DOHH2 (cell line): ENCODE measurements around the gene HSFX3.
A peak's percentile ranks its signal among the peaks of the same experiment; 100 is the strongest.
"Not testable (repeated sequence)": the region's sequence is repeated elsewhere in the genome, so short reads cannot be mapped to it uniquely, and the experiment has no call there.

Experiments used
- H3F3A ChIP-seq: fragments of 200-600 bp; sonication (generic), shearing (Covaris generic); 2 replicates; pipeline ENCODE4 v1.6.0; 2016; ENCODE audit warnings: antibody characterized with exemption, mild to moderate bottlenecking; ENCODE audit not compliant: control insufficient read depth, insufficient read depth
- H3K27ac ChIP-seq: fragments of 200-600 bp; sonication (generic); 2 replicates; pipeline ENCODE4 v1.5.1; 2014; ENCODE audit warnings: low read depth, mild to moderate bottlenecking, low read length, moderate library complexity
- H3K27me3 ChIP-seq: fragments of 200-600 bp; sonication (generic); 2 replicates; pipeline ENCODE4 v1.6.1; 2014; ENCODE audit warnings: mild to moderate bottlenecking, low read length, mixed read lengths; ENCODE audit not compliant: control insufficient read depth
- H3K36me3 ChIP-seq: fragments of 200-600 bp; sonication (generic); 2 replicates; pipeline ENCODE4 v1.6.1; 2014; ENCODE audit warnings: mild to moderate bottlenecking, low read length, moderate library complexity, mixed read lengths; ENCODE audit not compliant: control insufficient read depth
- H3K4me1 ChIP-seq: fragments of 200-600 bp; sonication (generic); 2 replicates; pipeline ENCODE4 v1.6.1; 2014; ENCODE audit warnings: mild to moderate bottlenecking, low read length, mixed read lengths; ENCODE audit not compliant: control insufficient read depth
- H3K4me2 ChIP-seq: fragments of 200-600 bp; sonication (generic); 2 replicates; pipeline ENCODE4 v1.6.0; 2014; ENCODE audit warnings: mild to moderate bottlenecking, low read length, moderate library complexity
- H3K4me3 ChIP-seq: fragments of 200-600 bp; sonication (generic); 2 replicates; pipeline ENCODE4 v1.5.1; 2014; ENCODE audit warnings: mild to moderate bottlenecking, low read length, mixed read lengths
- H3K79me2 ChIP-seq: fragments of 200-600 bp; sonication (generic); 2 replicates; pipeline ENCODE4 v1.6.1; 2014; ENCODE audit warnings: mild to moderate bottlenecking, low read length, mixed read lengths; ENCODE audit not compliant: control insufficient read depth
- H3K9me2 ChIP-seq: fragments of 200-600 bp; sonication (generic); replicated peaks from 2 replicates; pipeline ENCODE4 v1.6.1; 2014; ENCODE audit warnings: mild to moderate bottlenecking, low read length, mixed read lengths; ENCODE audit not compliant: control insufficient read depth
- H3K9me3 ChIP-seq: fragments of 200-600 bp; sonication (generic); 2 replicates; pipeline ENCODE4 v1.6.1; 2014; ENCODE audit warnings: antibody characterized with exemption, low read length, mixed read lengths; ENCODE audit not compliant: control insufficient read depth, insufficient read depth
- H4K20me1 ChIP-seq: fragments of 200-600 bp; sonication (generic); 2 replicates; pipeline ENCODE4 v1.6.0; 2014; ENCODE audit warnings: low read depth, mild to moderate bottlenecking, antibody characterized with exemption, low read length, moderate library complexity; ENCODE audit not compliant: control insufficient read depth, insufficient read depth
- CTCF ChIP-seq: fragments of 200-600 bp; sonication (generic); IDR thresholded peaks from one replicate; pipeline ENCODE4 v1.5.1; 2014; ENCODE audit warnings: antibody characterized with exemption, mild to moderate bottlenecking, low read depth, low read length; ENCODE audit not compliant: poor library complexity, severe bottlenecking
- EZH2phosphoT487 ChIP-seq: fragments of 200-600 bp; sonication (generic); IDR thresholded peaks from 2 replicates; pipeline ENCODE4 v1.6.1; 2017; ENCODE audit warnings: borderline replicate concordance, mild to moderate bottlenecking, antibody characterized with exemption, low read length, moderate library complexity, mixed read lengths

The HSFX3 gene

GRCh38 chrX:149550454-149550853 lies 730 bp upstream of the HSFX3 start:
- not testable (repeated sequence) for H4K20me1 ChIP-seq, H3K9me3 ChIP-seq, H3K79me2 ChIP-seq, H3K27me3 ChIP-seq, H3K4me1 ChIP-seq, H3K36me3 ChIP-seq, H3K9me2 ChIP-seq, H3K4me2 ChIP-seq, H3K4me3 ChIP-seq, H3K27ac ChIP-seq, H3F3A ChIP-seq

GRCh38 chrX:149547782-149548181 lies 1.9 kb downstream of the HSFX3 start:
- H3K27ac ChIP-seq, H4K20me1 ChIP-seq, H3K4me3 ChIP-seq, H3K9me3 ChIP-seq, H3K36me3 ChIP-seq, H3K27me3 ChIP-seq, H3K9me2 ChIP-seq, H3K4me1 ChIP-seq, H3K4me2 ChIP-seq, H3K79me2 ChIP-seq, H3F3A ChIP-seq: not testable (repeated sequence)

GRCh38 chrX:149546962-149547361 lies 2.8 kb downstream of the HSFX3 start:
- not testable (repeated sequence) for H3K4me3 ChIP-seq, H3K4me2 ChIP-seq, H4K20me1 ChIP-seq, H3K9me2 ChIP-seq, H3K27me3 ChIP-seq, H3K27ac ChIP-seq, H3K36me3 ChIP-seq, H3K9me3 ChIP-seq, H3F3A ChIP-seq, H3K4me1 ChIP-seq, H3K79me2 ChIP-seq

- peaks cover 11% of the 10 kb centered on the region for H3K79me2 ChIP-seq
- not testable (repeated sequence) for H3K36me3 ChIP-seq, H3K4me3 ChIP-seq, H3K4me2 ChIP-seq, H3K9me2 ChIP-seq, H3K27ac ChIP-seq, H3K27me3 ChIP-seq, H3K9me3 ChIP-seq, H4K20me1 ChIP-seq, H3K4me1 ChIP-seq, H3F3A ChIP-seq
Observed at GRCh38 chrX:149545545-149546543, 3.9 kb downstream of the HSFX3 start.

GRCh38 chrX:149541521-149542047 lies 8.1 kb downstream of the HSFX3 start:
- Histone ChIP-seq H3K4me3 (peak overlapping the region; percentile 88), H3F3A (no peaks in the 10 kb centered on the region)
- TF ChIP-seq CTCF (no peak), EZH2phosphoT487 (no peak)

More at GRCh38 chrX:149541521-149542047, 8.1 kb downstream of the HSFX3 start:
- Histone ChIP-seq H3K27me3 (no peaks in the 10 kb centered on the region), H3K27ac (peak overlapping the region; percentile 80; the same call in 1 of the 2 replicates), H3K36me3 (no peaks in the 10 kb centered on the region), H3K9me3 (no peaks in the 10 kb centered on the region), H3K9me2 (no peaks in the 10 kb centered on the region), H3K4me2 (peak overlapping the region; percentile 68), H3K79me2 (peaks cover 11% of the 10 kb centered on the region), H4K20me1 (no peaks in the 10 kb centered on the region), H3K4me1 (peaks cover 7% of the 10 kb centered on the region; the same call in 1 of the 2 replicates)
